Panc1 (cell line): Measurements from ENCODE around the gene GPC6.

Experiments
- TCF7L2 ChIP-seq: IDR thresholded peaks from 2 replicates; pipeline ENCODE4 v1.6.1; 2011; ENCODE audit warnings: mild to moderate bottlenecking, low read depth, low read length, inconsistent platforms
- TF ChIP-seq, protein P1 (sequence below): fragments of 450-650 bp; IDR thresholded peaks from 2 replicates; pipeline ENCODE4 v1.5.1; 2017; ENCODE audit warnings: mild to moderate bottlenecking
- TF ChIP-seq, protein P2 (sequence below), 2 experiments: IDR thresholded peaks; 2 replicates each; pipeline ENCODE4 v1.6.1; 2011 to 2012; ENCODE audit warnings: low read depth in 2 of 2, control low read depth in 1 of 2, low read length in 1 of 2, mild to moderate bottlenecking in 1 of 2, moderate library complexity in 1 of 2; ENCODE audit not compliant: insufficient read depth in 1 of 2

DNA sequence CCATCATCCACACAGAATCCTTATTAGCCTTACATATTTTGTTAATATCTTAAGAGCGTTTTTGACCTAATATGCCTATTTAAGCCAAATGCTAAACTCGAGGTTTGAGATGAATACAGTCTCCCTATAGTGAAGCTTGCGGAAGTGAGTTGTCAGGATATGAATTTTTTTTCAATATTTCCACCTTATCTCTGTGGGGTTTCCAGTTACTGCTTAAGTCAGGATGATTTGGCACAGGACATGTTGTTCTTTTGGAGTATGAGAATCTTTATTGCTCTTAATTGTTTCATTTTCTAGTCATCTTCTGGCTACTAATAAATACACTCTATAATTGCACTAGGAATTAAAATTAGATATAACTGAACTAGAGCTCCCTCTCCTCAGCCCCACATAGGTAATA, 44.2 kb upstream of the GPC6 start:
- TF ChIP-seq, protein P1, sequence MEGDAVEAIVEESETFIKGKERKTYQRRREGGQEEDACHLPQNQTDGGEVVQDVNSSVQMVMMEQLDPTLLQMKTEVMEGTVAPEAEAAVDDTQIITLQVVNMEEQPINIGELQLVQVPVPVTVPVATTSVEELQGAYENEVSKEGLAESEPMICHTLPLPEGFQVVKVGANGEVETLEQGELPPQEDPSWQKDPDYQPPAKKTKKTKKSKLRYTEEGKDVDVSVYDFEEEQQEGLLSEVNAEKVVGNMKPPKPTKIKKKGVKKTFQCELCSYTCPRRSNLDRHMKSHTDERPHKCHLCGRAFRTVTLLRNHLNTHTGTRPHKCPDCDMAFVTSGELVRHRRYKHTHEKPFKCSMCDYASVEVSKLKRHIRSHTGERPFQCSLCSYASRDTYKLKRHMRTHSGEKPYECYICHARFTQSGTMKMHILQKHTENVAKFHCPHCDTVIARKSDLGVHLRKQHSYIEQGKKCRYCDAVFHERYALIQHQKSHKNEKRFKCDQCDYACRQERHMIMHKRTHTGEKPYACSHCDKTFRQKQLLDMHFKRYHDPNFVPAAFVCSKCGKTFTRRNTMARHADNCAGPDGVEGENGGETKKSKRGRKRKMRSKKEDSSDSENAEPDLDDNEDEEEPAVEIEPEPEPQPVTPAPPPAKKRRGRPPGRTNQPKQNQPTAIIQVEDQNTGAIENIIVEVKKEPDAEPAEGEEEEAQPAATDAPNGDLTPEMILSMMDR, result no peak
- TF ChIP-seq, protein P2, sequence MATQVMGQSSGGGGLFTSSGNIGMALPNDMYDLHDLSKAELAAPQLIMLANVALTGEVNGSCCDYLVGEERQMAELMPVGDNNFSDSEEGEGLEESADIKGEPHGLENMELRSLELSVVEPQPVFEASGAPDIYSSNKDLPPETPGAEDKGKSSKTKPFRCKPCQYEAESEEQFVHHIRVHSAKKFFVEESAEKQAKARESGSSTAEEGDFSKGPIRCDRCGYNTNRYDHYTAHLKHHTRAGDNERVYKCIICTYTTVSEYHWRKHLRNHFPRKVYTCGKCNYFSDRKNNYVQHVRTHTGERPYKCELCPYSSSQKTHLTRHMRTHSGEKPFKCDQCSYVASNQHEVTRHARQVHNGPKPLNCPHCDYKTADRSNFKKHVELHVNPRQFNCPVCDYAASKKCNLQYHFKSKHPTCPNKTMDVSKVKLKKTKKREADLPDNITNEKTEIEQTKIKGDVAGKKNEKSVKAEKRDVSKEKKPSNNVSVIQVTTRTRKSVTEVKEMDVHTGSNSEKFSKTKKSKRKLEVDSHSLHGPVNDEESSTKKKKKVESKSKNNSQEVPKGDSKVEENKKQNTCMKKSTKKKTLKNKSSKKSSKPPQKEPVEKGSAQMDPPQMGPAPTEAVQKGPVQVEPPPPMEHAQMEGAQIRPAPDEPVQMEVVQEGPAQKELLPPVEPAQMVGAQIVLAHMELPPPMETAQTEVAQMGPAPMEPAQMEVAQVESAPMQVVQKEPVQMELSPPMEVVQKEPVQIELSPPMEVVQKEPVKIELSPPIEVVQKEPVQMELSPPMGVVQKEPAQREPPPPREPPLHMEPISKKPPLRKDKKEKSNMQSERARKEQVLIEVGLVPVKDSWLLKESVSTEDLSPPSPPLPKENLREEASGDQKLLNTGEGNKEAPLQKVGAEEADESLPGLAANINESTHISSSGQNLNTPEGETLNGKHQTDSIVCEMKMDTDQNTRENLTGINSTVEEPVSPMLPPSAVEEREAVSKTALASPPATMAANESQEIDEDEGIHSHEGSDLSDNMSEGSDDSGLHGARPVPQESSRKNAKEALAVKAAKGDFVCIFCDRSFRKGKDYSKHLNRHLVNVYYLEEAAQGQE (IDR thresholded peaks at IDR 0.05; ENCODE audit: insufficient read depth in 1 of 2, low read depth in 2 of 2, low read length in 1 of 2), result no peak
- no peak for TF ChIP-seq TCF7L2
